Measurements from ENCODE around the gene ERC1.

Gene ERC1

DNA sequence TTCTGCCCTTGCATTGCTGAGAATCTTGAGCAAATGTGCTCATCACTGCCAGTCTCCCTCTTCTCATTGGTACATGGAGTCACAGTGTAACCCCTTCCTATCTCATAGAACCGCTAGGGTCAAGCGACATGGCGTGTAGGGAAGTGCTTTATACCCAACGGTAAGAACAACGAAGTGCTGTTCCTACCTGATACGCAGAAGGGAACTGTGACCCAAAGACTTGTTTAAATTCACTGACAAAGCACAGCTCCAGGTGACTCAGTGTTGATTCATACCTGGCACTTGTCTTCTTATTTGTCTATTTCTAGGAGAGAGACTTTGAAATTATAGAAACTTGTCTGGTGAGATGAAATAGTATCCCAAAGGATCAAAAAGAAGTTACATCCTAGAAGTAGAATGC is 549.7 kb downstream of the ERC1 start:
- no peak for DNase-seq (ENCODE audit: low spot score)

DNA sequence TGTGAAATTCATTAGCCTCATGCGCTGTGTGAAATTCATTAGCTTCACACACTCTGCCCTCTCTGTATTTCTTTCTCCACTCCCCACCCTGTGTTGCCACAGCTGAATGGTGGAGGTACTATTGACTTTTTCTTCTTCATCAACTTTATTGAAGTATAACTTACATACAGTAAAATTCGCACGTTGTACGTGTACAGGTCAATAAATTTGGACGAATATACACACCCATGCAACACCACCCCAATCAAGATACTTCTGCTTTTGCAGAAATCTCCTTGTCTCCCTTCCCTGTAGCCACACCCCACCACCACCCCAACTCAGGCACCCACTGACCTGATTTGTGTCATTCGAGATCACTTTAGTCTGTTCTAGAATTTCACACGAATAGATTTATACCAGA is 551.6 kb downstream of the ERC1 start:
- DNase-seq (ENCODE audit: low spot score), result no peak

DNA sequence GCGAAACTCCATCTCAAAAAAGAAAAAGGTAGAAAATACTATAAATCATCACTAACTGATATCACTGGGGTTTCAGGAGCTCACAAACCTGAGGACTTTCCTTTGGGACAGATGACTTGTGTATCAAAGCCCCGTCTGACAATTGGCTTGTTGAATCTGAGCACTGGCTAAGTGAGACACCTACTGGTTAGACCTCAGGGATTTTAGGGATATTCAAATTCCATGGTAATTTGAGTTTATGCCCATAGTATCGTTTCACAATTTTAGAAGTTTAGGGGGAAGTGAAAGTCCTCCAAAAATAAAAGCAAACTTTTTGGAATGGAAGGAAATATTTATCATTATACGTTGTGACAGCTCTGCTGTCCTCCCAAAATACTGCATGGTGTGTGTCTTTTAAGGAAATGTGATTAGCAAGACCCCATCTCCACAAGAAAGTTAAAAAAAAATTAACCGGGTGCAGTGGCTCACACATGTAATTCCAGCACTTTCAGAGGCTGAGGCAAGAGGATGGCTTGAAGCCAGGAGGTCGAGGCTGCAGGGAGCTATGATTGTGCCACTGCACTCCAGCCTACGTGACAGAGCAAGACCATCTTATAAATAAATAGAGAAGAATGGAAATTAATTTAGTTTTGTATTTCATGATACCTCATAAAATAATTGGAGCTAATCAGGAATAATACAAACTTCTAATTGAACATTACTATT is 554.1 kb downstream of the ERC1 start:
- peak; percentile 29 for DNase-seq (ENCODE audit: low spot score)
